ENCODE data around the gene CLCA2.

CLCA2 gene

GRCh38 chr1:86448670-86449069, 24.7 kb downstream of the CLCA2 start:
- H3K4me1 ChIP-seq, result no peaks in the 10 kb centered on the region
- no peaks in the 10 kb centered on the region for H3K36me3 ChIP-seq
- no peaks in the 10 kb centered on the region for H3K9me3 ChIP-seq
- no peaks in the 10 kb centered on the region for H3K27me3 ChIP-seq
- H3K4me3 ChIP-seq (ENCODE audit: low read depth, low read length), result no peak overlapping the region
- TF ChIP-seq CTCF (IDR thresholded peaks at IDR 0.05; ENCODE audit: low read depth, low read length), result no peak
- no peak for DNase-seq

GRCh38 chr1:86449103-86449502, 25.1 kb downstream of the CLCA2 start:
- TF ChIP-seq CTCF (IDR thresholded peaks at IDR 0.05; ENCODE audit: low read depth, low read length), result no peak
- Histone ChIP-seq H3K4me1 (no peaks in the 10 kb centered on the region), H3K36me3 (no peaks in the 10 kb centered on the region), H3K4me3 (ENCODE audit: low read depth, low read length) (no peak overlapping the region), H3K9me3 (no peaks in the 10 kb centered on the region), H3K27me3 (no peaks in the 10 kb centered on the region)
- DNase-seq, result no peak

- Histone ChIP-seq H3K4me3 (ENCODE audit: low read depth, low read length) (no peak overlapping the region), H3K9me3 (no peaks in the 10 kb centered on the region), H3K36me3 (no peaks in the 10 kb centered on the region), H3K27me3 (no peaks in the 10 kb centered on the region), H3K4me1 (no peaks in the 10 kb centered on the region)
- no peak for TF ChIP-seq CTCF (IDR thresholded peaks at IDR 0.05; ENCODE audit: low read depth, low read length)
- no peak for DNase-seq
These were observed 26.9 kb downstream of the CLCA2 start for GRCh38 chr1:86450847-86451246.

- no peak overlapping the region for H3K4me3 ChIP-seq (ENCODE audit: low read depth, low read length)
- no peaks in the 10 kb centered on the region for H3K36me3 ChIP-seq
- H3K9me3 ChIP-seq, result no peaks in the 10 kb centered on the region
- TF ChIP-seq CTCF (IDR thresholded peaks at IDR 0.05; ENCODE audit: low read depth, low read length), result no peak
- no peaks in the 10 kb centered on the region for H3K27me3 ChIP-seq
- DNase-seq, result no peak
- H3K4me1 ChIP-seq, result no peaks in the 10 kb centered on the region
These were observed 29.7 kb downstream of the CLCA2 start for GRCh38 chr1:86453664-86454063.

- no peaks in the 10 kb centered on the region for H3K9me3 ChIP-seq
- DNase-seq, result no peak
- no peak for TF ChIP-seq CTCF (IDR thresholded peaks at IDR 0.05; ENCODE audit: low read depth, low read length)
- H3K27me3 ChIP-seq, result no peaks in the 10 kb centered on the region
- H3K36me3 ChIP-seq, result no peaks in the 10 kb centered on the region
- H3K4me1 ChIP-seq, result no peaks in the 10 kb centered on the region
- H3K4me3 ChIP-seq (ENCODE audit: low read depth, low read length), result no peak overlapping the region
These were observed 31.1 kb downstream of the CLCA2 start for GRCh38 chr1:86455073-86455472.

- no peak overlapping the region for H3K4me3 ChIP-seq (ENCODE audit: low read depth, low read length)
- no peak for DNase-seq
- H3K36me3 ChIP-seq, result no peaks in the 10 kb centered on the region
- no peaks in the 10 kb centered on the region for H3K27me3 ChIP-seq
- H3K4me1 ChIP-seq, result no peaks in the 10 kb centered on the region
- no peaks in the 10 kb centered on the region for H3K9me3 ChIP-seq
- no peak for TF ChIP-seq CTCF (IDR thresholded peaks at IDR 0.05; ENCODE audit: low read depth, low read length)
These were observed 37.0 kb downstream of the CLCA2 start for GRCh38 chr1:86460998-86461397.

All from BE2C (cell line).